DND-41 (cell line): ENCODE data around the gene GYPC.

ENCODE experiments used
- ATAC-seq: fragments of 200-7000 bp; cut with Tn5 transposase; 3 replicates; pipeline ENCODE4 v1.9.1; 2021; ENCODE audit warnings: low read depth; ENCODE audit not compliant: insufficient read depth
- DNase-seq: peaks from one replicate; pipeline ENCODE4 v3.0.0-alpha.2; 2020
- H2AFZ ChIP-seq: 2 replicates; pipeline ENCODE4 v1.6.0; 2012; ENCODE audit warnings: low read depth, low read length
- H3K27ac ChIP-seq: 2 replicates; pipeline ENCODE4 v1.5.1; 2012; ENCODE audit warnings: low read length, inconsistent platforms
- H3K27me3 ChIP-seq: fragments of 200-600 bp; sonication (generic); 2 replicates; pipeline ENCODE4 v1.6.0; 2012; ENCODE audit warnings: low read length, mild to moderate bottlenecking, inconsistent platforms; ENCODE audit not compliant: insufficient read depth, poor library complexity
- H3K36me3 ChIP-seq: 2 replicates; pipeline ENCODE4 v1.5.1; 2012; ENCODE audit warnings: low read length, inconsistent platforms; ENCODE audit not compliant: insufficient read depth
- H3K4me1 ChIP-seq: 2 replicates; pipeline ENCODE4 v1.5.1; 2012; ENCODE audit warnings: mild to moderate bottlenecking, low read length; ENCODE audit not compliant: insufficient read depth
- H3K4me2 ChIP-seq: 2 replicates; pipeline ENCODE4 v1.6.0; 2012; ENCODE audit warnings: mild to moderate bottlenecking, moderate library complexity, low read length, inconsistent platforms; ENCODE audit not compliant: insufficient read depth
- H3K4me3 ChIP-seq, 2 experiments: fragments of 200-600 bp in 1 of 2; shearing (Covaris generic) in 1 of 2; 2 replicates each; pipeline ENCODE4 v1.5.1; 2012 to 2016; ENCODE audit warnings: inconsistent platforms in 2 of 2, low read length in 2 of 2, mild to moderate bottlenecking in 2 of 2, low read depth in 1 of 2, moderate library complexity in 1 of 2
- H3K79me2 ChIP-seq: 2 replicates; pipeline ENCODE4 v1.6.0; 2012; ENCODE audit warnings: low read length, inconsistent platforms; ENCODE audit not compliant: insufficient read depth
- H3K9ac ChIP-seq: 2 replicates; pipeline ENCODE4 v1.6.0; 2012; ENCODE audit warnings: low read depth, mild to moderate bottlenecking, inconsistent platforms, low read length, moderate library complexity
- H3K9me3 ChIP-seq: 2 replicates; pipeline ENCODE4 v1.5.1; 2012; ENCODE audit warnings: low read length, moderate library complexity, mild to moderate bottlenecking, inconsistent platforms; ENCODE audit not compliant: insufficient read depth, severe bottlenecking
- H4K20me1 ChIP-seq: 2 replicates; pipeline ENCODE4 v1.6.0; 2012; ENCODE audit warnings: low read length; ENCODE audit not compliant: insufficient read depth
- EZH2 ChIP-seq: IDR thresholded peaks from 3 replicates; pipeline ENCODE4 v1.6.1; 2012; ENCODE audit warnings: borderline replicate concordance, low read depth, mild to moderate bottlenecking, moderate library complexity, low read length, inconsistent platforms; ENCODE audit not compliant: severe bottlenecking
- TF ChIP-seq, protein P1 (sequence below): IDR thresholded peaks from 2 replicates; pipeline ENCODE4 v1.5.1; 2012; ENCODE audit warnings: borderline replicate concordance, low read length, moderate library complexity, mild to moderate bottlenecking; ENCODE audit not compliant: poor library complexity, severe bottlenecking; ENCODE audit errors: extremely low read depth

Gene GYPC

DNA sequence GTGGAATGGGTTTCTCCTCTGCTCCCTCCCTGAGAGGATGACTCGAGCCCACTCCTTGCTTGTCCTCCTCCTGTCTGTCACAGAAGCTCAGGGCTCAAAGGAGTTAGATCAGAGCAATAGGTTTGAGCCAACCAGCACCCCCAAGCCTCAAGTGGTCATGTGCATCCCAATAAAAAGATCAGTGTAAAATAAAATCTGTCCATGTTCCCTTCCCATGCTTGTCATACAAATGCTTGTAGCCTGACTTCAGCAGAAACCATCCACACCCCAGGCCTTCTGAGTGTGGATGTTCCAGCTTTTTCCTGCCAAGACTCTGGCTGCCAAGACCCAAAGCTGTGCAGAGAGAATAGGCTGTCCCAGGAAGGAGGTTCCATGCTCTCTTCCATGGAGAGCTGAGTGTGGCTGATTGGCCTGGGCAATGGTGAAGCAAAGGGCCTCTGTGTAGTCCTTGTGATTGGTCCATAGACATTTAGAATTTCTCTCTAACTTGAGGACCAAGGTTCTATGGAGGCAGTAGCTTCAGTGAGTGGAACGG lies 67.4 kb downstream of the GYPC start:
- ATAC-seq: no peak

DNA sequence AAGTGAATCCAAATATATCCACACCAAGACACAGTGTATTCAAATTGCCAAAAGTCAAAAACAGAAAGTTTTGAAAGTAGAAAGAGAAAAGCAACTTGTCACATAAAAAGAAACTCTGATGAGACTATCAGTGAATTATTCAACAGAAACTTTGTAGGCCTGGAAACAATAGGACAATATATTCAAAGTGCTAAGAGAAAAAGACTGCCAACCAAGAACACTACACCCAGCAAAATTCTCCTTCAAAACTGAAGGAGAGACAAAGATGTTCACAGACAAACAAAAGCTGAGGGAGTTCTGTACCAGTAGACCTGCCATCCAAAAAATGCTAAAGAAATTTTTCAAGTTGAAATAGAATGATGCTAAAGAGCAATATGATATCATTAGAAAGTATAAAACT lies 69.6 kb downstream of the GYPC start:
- Histone ChIP-seq H3K27ac (no peak overlapping the region), H3K9ac (no peak overlapping the region), H4K20me1 (no peaks in the 10 kb centered on the region; the same call in 1 of the 2 replicates), H3K4me2 (no peak overlapping the region), H3K4me3 (no peak overlapping the region), H3K27me3 (peaks cover 12% of the 10 kb centered on the region), H3K4me1 (no peaks in the 10 kb centered on the region), H2AFZ (no peak overlapping the region), H3K79me2 (no peaks in the 10 kb centered on the region), H3K36me3 (no peaks in the 10 kb centered on the region), H3K9me3 (no peaks in the 10 kb centered on the region)
- no peak for DNase-seq
- ATAC-seq: no peak
- no peak for TF ChIP-seq EZH2
- TF ChIP-seq, protein P1, sequence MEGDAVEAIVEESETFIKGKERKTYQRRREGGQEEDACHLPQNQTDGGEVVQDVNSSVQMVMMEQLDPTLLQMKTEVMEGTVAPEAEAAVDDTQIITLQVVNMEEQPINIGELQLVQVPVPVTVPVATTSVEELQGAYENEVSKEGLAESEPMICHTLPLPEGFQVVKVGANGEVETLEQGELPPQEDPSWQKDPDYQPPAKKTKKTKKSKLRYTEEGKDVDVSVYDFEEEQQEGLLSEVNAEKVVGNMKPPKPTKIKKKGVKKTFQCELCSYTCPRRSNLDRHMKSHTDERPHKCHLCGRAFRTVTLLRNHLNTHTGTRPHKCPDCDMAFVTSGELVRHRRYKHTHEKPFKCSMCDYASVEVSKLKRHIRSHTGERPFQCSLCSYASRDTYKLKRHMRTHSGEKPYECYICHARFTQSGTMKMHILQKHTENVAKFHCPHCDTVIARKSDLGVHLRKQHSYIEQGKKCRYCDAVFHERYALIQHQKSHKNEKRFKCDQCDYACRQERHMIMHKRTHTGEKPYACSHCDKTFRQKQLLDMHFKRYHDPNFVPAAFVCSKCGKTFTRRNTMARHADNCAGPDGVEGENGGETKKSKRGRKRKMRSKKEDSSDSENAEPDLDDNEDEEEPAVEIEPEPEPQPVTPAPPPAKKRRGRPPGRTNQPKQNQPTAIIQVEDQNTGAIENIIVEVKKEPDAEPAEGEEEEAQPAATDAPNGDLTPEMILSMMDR: no peak

More for the DNA sequence above, 67.4 kb downstream of the GYPC start:
- Histone ChIP-seq H2AFZ (no peak overlapping the region), H3K79me2 (no peaks in the 10 kb centered on the region), H3K27me3 (peaks cover 6% of the 10 kb centered on the region), H3K9ac (no peak overlapping the region), H3K27ac (no peak overlapping the region), H4K20me1 (no peaks in the 10 kb centered on the region), H3K4me2 (no peak overlapping the region), H3K36me3 (no peaks in the 10 kb centered on the region), H3K4me3 (no peak overlapping the region), H3K4me1 (no peaks in the 10 kb centered on the region), H3K9me3 (no peaks in the 10 kb centered on the region)
- no peak for TF ChIP-seq EZH2
- TF ChIP-seq, protein P1: no peak
- DNase-seq: no peak

DNA sequence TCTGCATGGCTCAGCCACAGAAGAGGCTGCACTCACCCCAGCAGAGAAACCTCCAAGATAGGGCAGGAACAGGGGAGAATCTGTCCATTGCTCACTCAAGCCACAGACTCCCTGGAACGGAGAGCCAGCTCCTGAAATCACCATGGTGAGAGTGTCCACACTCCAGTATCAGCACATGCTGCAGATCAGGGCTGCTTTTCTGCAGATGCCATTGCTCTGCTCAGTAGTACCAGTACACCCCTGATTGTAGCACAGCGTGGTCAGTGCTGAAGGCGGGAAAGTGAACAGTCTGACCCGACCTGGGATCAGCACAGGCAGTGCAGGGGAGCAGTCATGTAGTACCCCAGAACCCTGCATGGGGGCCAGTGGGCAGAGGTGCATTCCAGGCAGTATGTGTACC lies 73.9 kb downstream of the GYPC start:
- Histone ChIP-seq H3K79me2 (no peaks in the 10 kb centered on the region), H2AFZ (no peak overlapping the region), H3K9ac (no peak overlapping the region), H3K4me1 (no peaks in the 10 kb centered on the region), H3K9me3 (no peaks in the 10 kb centered on the region), H3K4me2 (no peak overlapping the region), H3K27me3 (peaks cover 9% of the 10 kb centered on the region), H3K4me3 (no peak overlapping the region), H4K20me1 (no peaks in the 10 kb centered on the region; the same call in 1 of the 2 replicates), H3K36me3 (no peaks in the 10 kb centered on the region), H3K27ac (no peak overlapping the region)
- ATAC-seq (no peak), DNase-seq (no peak)
- TF ChIP-seq, protein P1: no peak
- no peak for TF ChIP-seq EZH2

DNA sequence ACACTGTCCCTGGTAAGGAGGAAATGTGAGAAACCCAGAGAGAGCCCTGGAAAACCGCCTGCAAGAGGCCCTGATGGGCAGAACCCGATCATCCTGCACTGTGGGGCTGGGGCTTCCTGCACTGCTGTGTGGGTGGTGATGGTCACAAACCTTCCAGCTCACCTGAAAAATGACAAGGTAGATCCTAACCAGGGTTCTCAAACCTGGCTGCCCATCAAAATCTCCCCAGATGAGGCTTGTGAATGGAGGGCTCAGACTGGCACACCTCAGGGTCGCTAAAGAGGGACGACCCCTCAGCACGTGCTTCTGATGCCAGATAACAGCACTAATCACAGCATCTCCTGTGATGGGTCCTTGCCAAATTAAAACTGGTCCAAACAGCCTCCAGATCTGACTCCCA lies 74.7 kb downstream of the GYPC start:
- no peaks in the 10 kb centered on the region for H3K79me2 ChIP-seq
- H2AFZ ChIP-seq: no peak overlapping the region
- no peak for TF ChIP-seq EZH2
- TF ChIP-seq, protein P1: no peak
- no peak overlapping the region for H3K9ac ChIP-seq
- H3K4me1 ChIP-seq: no peaks in the 10 kb centered on the region
- H3K36me3 ChIP-seq: no peaks in the 10 kb centered on the region
- no peaks in the 10 kb centered on the region; the same call in 1 of the 2 replicates for H4K20me1 ChIP-seq
- peaks cover 9% of the 10 kb centered on the region for H3K27me3 ChIP-seq
- DNase-seq (no peak), ATAC-seq (no peak)
- H3K4me2 ChIP-seq: no peak overlapping the region
- H3K27ac ChIP-seq: no peak overlapping the region
- no peak overlapping the region for H3K4me3 ChIP-seq
- no peaks in the 10 kb centered on the region for H3K9me3 ChIP-seq
